HG03442 (cell line): ENCODE measurements around the gene EPDR1.
A peak's percentile ranks its signal among the peaks of the same experiment; 100 is the strongest.

Source experiments
- ATAC-seq: cut with Tn5 transposase; IDR thresholded peaks from one replicate; pipeline ENCODE4 v1.9.1; 2021; ENCODE audit warnings: mild to moderate bottlenecking, moderate library complexity; ENCODE audit not compliant: unreplicated experiment

EPDR1 gene

DNA sequence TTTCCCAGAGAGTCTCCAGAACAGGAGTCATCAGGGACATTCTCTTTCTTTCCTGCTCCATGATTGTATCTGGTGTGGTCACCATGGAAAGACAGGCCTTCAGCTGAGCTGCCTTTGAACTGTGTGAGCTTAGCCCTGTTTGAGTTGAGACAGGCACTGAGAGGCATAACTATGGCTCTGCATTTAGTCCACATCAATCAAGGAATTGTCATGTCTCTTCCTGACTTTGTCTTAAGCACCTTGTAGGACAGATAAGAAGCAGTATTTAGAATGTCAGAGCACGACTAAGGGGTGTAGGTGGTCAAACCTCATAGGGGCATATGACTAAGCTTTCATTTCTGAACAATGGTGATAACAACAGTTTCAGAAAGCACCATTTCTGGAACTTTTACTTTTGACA, 53.5 kb downstream of the EPDR1 start:
- no peak for ATAC-seq

DNA sequence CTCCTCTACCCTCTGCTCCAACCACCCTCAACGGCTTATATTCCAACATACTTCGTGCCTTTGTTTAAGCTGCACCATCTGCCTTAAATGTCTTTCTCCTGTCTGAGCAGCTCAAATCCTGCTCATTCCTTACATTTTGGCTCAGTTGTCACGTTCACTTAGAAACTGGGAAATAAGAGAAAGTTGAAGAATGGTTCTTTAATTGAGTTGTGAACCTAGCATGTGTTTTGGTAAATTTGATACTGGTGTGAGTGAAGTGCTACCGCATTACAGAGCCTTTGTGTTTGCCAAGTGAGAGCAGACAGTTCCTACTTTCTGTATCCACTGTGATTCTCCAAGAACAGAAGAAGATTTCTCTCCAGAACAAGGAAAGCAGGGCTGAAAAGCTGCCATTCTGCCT, 54.3 kb downstream of the EPDR1 start:
- ATAC-seq = no peak

DNA sequence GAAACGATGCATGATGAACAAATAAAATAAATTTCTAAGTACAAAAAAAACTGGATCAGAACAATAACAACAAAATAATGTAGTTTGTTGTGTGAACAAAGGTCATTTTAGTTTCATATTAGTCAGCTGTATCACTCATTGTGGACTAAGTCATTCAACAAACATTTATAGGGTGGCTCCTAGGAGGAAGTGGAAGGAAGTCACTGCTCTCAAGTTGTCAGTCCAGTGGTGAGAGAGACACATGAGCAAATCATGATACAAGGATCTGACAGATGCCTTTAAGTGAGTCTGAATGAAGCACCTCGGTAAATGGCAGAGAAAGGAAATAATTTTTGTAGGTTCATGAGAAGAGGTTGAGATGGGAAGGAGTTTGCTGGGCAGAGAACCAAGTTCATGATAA, 56.8 kb downstream of the EPDR1 start:
- ATAC-seq = no peak

DNA sequence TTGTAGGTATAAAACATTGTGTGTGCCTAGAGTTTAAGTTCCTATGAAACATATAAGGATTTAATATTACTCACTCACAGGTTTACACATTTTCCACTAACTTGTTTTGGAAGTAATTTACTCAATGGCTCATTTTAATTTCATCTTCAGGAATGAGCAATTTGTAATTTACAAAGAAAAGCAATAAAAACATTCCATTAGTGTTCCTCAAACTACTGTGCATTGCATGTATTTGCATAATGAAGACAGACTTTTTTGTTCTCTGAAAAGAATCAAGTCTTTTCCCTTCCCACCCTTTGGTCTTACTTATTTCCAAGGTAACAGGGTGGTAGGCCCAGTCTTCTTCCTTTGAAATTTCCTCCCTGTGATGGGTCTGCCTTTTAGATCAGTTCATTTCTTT, 61.2 kb downstream of the EPDR1 start:
- ATAC-seq = no peak

DNA sequence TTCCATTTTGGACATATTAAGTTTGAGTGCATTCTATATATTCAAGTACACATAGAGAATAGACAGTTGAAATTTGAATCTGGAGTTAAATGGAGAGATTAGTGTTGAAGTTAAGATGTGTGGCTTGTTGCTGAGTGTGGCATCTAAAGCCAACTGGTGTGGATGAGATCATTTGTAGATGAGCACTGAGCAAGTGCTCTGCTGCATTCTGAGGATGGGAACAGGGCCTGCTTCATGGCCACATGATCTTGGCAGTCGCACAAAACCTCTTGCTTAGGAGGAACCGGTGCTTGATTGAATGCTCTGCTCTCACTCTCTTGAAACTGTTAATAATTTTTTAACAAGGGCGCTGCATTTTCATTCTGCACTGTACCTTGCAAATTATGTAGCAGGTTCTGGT, 62.0 kb downstream of the EPDR1 start:
- ATAC-seq = no peak

DNA sequence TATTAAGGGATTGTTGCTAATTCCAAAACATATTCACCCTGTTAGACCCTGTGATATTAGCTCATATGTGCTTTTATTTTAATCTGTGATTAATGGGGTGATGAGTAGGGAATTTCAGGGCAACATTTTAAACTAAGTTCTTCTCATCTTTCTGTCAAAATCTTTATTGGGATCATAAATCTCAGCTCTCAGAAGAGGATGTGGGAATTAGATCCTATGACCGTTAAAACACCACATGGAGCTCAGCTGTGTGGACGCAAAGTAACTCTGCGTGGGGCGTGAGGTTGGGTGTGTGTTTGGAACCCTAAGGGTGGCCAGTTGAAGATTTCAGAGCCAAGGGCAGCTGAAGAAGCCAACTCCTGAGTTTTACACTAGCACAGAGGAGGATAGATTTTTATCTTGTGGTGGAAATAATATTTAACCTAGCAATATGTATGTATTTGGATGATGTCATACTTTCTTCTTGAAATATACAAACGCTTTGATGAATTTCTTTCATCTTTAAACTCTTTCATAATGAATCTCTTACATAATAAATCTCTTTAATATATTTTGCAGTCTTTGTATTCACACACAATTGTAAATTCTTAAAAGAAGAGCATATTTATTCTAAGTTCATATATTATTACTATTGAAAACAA, 64.4 kb downstream of the EPDR1 start:
- no peak for ATAC-seq

DNA sequence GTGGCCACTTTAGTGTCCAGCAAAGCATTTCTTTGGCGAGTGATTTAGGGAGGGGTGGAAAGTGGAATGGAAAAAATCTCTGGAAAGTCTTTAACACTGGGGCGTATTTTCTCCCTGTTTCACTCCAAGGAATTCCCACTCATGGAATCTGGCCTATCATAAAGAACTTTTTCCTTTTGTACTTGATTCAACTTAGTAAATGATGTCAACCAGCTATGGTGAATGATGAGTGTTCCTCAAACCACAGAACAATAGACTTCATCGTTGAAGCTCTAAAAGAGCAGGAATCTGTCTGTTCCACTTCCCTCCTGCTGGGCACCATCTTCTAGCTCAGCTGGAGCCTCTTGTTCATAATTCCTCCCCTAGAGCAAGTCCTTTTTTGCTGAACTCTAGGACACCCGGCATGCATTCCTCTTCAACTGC, 66.5 kb downstream of the EPDR1 start:
- no peak for ATAC-seq

DNA sequence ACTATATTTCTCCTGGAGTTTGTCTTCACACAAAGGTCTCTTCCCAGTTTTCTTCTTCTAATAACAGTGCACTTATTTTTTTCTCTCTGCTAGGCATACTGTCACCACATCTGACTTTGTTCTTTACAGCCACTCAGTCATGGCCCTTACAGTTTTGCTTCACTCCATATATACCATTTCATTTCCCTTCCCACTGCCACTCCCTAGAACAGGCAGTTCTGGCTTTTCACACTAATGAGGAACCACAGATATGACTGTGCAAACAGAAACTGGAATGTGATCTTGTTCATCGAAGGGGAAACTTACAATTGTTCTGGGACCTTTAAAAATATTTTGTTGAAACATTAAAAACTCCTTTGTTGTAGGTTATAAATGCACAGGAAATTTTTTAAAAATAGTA, 67.3 kb downstream of the EPDR1 start:
- ATAC-seq = no peak

DNA sequence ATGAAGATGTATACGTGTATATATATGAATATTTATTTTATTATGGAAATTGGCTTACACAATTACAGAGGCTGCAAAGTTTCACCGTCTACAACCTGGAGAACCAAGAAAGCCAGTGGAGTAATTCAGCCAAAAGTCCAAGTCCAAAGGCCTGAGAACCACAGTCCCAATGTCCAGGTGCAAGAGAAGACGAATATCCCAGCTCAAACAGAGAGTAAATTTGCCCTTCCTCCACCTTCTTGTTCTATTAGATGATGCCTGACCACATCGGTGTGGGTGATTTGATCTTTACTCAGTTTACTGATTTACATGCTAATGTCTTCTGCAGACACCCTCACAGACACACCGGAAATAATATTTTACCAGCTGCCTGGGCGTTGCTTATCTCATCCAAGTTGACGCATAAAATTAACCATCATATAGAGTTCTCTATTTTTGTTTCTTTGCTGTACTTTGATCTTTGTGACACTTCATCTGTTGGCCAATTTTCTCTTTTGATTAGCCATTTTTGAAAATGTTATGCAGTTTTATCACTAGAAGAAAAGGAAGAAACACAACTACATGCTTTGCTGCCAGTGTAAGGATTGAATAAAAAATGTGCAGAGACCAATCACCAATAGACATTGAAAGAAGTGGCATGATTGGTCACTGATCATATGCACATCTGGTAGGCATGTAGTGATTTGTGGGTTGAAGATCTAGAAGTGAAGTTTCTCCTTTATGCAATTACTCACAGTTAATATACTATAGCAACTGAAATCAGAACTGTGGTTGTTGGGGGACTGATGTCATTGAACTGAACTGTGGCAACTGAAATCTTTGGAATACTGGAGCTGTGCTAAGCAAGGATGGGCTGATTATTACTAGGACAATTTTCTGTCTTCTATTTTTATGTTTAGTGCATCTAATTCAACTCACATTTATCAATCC, 68.5 kb downstream of the EPDR1 start:
- ATAC-seq = no peak

DNA sequence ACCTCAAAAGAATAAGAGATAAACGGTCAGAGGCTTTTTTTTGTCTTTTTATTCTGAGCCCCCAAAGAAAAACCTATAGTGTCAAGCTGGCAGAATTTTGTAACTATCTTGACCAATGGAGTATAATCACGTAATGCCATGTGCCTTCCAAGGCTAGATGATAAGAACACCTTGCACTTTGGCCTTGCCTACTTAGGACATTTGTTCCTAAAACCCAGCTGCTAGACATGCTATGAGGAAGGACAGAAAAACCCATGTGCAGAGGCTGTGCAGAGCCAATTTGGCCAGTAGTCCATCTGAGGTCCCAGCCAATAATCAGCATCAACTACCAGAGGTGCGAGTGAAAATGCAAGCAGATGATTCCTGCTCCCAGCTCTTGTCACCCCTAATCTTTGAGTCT, 69.9 kb downstream of the EPDR1 start:
- ATAC-seq = no peak

DNA sequence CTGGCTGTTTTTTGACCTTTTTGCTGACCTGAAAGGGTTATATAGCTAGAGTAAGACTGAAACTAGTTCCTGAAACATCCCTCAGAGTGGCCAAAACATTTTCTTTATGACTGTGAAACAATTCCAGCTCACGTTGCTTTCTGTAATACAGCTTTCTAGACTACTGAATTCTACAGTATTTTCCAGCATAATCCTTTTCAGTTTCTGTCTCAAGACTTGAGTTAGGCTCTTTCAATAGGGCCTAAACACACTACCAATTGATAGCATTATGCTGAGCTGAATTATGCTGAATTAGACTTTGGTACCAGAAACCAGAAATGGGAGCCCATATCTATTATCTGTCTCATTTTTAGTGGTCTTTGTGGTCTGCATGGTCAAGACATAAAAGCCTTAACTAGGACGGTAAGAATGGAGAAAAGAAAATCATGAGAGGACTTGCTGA, 72.6 kb downstream of the EPDR1 start:
- ATAC-seq = peak; percentile 75

DNA sequence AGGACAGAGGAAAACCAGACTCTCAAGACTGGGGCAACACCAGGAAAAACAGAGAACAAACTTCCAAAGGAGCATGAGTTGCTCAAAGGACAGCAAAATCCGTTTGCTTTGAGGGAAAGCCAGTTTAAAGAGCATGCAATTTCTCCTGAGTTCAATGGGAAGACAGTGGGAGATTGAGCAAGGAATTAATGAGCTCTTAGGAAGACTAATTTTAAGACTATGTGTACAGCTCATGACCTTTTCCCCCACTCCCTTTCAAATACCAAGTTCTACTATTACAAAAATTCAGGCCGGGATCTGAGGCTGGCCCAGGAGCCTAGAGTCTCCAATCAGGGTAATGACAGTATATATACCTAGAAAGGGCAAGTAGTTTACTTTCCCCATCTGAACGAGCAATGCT, 79.2 kb downstream of the EPDR1 start:
- no peak for ATAC-seq

DNA sequence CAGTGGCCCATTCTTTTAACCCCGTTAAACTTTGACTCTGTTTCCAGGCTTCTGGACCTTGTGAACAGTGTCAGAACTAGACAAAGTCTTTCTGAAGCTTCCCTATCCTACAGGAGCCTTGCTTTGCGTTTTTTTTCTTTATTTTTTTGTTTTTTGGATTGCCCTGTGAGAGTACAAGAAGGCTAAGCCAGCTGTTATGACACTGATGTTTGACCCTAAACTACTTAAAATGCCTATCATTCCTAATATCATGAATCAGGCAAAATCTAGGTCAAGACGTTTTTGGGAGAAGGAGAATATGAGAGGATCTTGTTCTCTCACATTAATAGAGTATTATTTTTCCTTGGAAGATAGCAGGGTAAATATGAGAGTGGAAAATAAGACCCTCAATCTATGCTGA, 79.8 kb downstream of the EPDR1 start:
- no peak for ATAC-seq
